ENCODE results near the gene RGS11.

Gene RGS11

DNA sequence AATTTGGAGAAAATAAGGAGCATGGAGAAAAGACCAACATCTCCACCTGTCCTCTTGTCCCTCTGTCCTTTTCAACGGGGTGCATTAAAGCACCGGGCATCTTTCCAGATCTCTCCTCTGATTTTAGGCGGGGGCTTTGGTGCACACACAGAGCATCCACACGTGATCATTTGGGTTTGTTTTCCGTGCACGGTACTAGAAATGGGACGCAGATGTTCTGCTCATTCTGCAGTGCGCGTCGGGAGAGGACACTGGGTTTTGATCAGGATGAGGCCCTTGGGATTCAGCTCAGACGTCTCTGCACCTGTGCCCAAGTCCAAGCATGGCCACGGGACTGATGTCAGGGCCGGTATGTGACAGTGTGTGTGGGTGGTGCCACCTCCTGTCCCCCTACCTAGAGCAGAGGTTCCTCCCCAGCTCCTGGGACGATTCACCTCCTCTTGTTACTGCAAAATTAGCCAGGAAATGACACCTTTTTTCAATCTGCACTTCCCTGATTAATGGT, 39.1 kb upstream of the RGS11 start:
- no peak overlapping the region for H3K4me3 ChIP-seq (ENCODE audit: severe bottlenecking)
- H3K4me1 ChIP-seq (ENCODE audit: insufficient read depth, poor library complexity, severe bottlenecking), result no peaks in the 10 kb centered on the region
- no peaks in the 10 kb centered on the region for H3K27me3 ChIP-seq (ENCODE audit: insufficient read depth, poor library complexity, severe bottlenecking)
- no peak overlapping the region for H3K27ac ChIP-seq (ENCODE audit: poor library complexity, severe bottlenecking)
- H3K36me3 ChIP-seq (ENCODE audit: low read depth), result peaks cover 32% of the 10 kb centered on the region
- no peaks in the 10 kb centered on the region for H3K9me3 ChIP-seq (ENCODE audit: severe bottlenecking)
- ATAC-seq (ENCODE audit: low read depth) (no peak), DNase-seq (ENCODE audit: low spot score) (no peak)
- TF ChIP-seq, protein P1, sequence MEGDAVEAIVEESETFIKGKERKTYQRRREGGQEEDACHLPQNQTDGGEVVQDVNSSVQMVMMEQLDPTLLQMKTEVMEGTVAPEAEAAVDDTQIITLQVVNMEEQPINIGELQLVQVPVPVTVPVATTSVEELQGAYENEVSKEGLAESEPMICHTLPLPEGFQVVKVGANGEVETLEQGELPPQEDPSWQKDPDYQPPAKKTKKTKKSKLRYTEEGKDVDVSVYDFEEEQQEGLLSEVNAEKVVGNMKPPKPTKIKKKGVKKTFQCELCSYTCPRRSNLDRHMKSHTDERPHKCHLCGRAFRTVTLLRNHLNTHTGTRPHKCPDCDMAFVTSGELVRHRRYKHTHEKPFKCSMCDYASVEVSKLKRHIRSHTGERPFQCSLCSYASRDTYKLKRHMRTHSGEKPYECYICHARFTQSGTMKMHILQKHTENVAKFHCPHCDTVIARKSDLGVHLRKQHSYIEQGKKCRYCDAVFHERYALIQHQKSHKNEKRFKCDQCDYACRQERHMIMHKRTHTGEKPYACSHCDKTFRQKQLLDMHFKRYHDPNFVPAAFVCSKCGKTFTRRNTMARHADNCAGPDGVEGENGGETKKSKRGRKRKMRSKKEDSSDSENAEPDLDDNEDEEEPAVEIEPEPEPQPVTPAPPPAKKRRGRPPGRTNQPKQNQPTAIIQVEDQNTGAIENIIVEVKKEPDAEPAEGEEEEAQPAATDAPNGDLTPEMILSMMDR (IDR thresholded peaks at IDR 0.05; ENCODE audit: poor library complexity, severe bottlenecking), result no peak

DNA sequence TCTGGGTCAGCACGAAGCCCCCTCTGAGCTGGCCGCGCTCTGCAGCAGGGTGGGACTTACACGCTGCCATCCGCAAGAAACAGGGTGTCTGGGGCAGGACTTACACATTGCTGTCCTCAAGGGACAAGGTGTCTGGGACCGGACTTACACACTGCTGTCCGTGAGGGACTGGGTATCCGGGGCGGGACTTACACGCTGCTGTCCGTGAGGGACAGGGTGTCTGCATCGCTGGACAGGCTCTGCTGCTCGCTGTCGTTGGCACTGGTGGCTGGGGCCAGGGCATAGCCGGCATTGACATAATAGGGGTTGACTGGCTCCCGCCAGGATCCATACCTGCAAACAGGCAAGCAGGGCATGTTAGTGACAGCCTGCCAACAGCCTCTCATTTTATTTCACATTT, 38.6 kb upstream of the RGS11 start:
- no peak for ATAC-seq (ENCODE audit: low read depth)
- TF ChIP-seq, protein P1 (IDR thresholded peaks at IDR 0.05; ENCODE audit: poor library complexity, severe bottlenecking), result no peak
- H3K9me3 ChIP-seq (ENCODE audit: severe bottlenecking), result no peaks in the 10 kb centered on the region
- H3K27me3 ChIP-seq (ENCODE audit: insufficient read depth, poor library complexity, severe bottlenecking), result no peaks in the 10 kb centered on the region
- no peaks in the 10 kb centered on the region for H3K4me1 ChIP-seq (ENCODE audit: insufficient read depth, poor library complexity, severe bottlenecking)
- peaks cover 34% of the 10 kb centered on the region for H3K36me3 ChIP-seq (ENCODE audit: low read depth)
- H3K27ac ChIP-seq (ENCODE audit: poor library complexity, severe bottlenecking), result no peak overlapping the region
- H3K4me3 ChIP-seq (ENCODE audit: severe bottlenecking), result no peak overlapping the region
- no peak for DNase-seq (ENCODE audit: low spot score)

DNA sequence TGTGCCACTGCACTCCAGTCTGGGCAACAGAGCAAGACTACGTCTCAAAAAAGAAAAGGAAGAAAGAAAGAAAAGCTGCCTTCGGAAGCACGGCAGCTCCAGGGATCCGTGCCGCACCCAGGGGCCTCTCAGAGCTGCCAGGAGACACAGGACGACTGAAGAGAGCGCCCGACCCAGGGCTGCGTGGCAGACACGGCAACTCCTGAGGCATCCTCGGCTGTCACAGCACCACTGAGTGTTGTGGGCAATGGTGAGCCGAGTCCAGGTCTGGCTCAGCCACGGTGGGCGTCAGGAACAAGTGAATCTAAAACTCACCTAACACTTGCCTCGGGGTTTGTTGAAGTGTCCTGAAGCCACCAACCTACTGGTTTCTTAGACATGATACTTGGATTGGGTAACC, 36.0 kb upstream of the RGS11 start:
- no peak overlapping the region for H3K27ac ChIP-seq (ENCODE audit: poor library complexity, severe bottlenecking)
- no peaks in the 10 kb centered on the region for H3K9me3 ChIP-seq (ENCODE audit: severe bottlenecking)
- peaks cover 40% of the 10 kb centered on the region for H3K36me3 ChIP-seq (ENCODE audit: low read depth)
- H3K4me3 ChIP-seq (ENCODE audit: severe bottlenecking), result no peak overlapping the region
- no peak for DNase-seq (ENCODE audit: low spot score)
- TF ChIP-seq, protein P1 (IDR thresholded peaks at IDR 0.05; ENCODE audit: poor library complexity, severe bottlenecking), result no peak
- no peak for ATAC-seq (ENCODE audit: low read depth)
- H3K27me3 ChIP-seq (ENCODE audit: insufficient read depth, poor library complexity, severe bottlenecking), result no peaks in the 10 kb centered on the region
- H3K4me1 ChIP-seq (ENCODE audit: insufficient read depth, poor library complexity, severe bottlenecking), result no peaks in the 10 kb centered on the region

DNA sequence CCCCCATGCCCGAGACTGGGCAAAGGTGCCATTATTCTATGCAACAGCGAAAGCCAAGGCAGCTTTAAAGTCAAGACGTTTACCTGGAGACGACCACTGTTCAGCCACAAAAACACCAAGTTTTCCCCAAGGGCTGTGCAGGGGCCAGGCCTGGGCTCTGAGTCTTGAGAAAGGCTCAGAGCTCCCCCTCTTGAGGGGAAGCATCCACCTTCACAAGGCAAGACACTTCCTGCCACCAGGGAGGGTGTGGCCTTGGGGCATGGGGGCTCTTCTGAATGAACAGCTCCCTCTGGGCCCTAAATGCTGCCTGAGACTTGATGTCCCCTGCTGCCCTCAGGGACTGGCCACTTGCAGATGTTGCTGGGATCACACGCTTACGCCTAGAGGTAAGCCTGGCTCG, 33.7 kb upstream of the RGS11 start:
- H3K4me3 ChIP-seq (ENCODE audit: severe bottlenecking), result no peak overlapping the region
- H3K9me3 ChIP-seq (ENCODE audit: severe bottlenecking), result no peaks in the 10 kb centered on the region
- TF ChIP-seq, protein P1 (IDR thresholded peaks at IDR 0.05; ENCODE audit: poor library complexity, severe bottlenecking), result no peak
- no peaks in the 10 kb centered on the region for H3K4me1 ChIP-seq (ENCODE audit: insufficient read depth, poor library complexity, severe bottlenecking)
- ATAC-seq (ENCODE audit: low read depth) (no peak), DNase-seq (ENCODE audit: low spot score) (no peak)
- H3K27ac ChIP-seq (ENCODE audit: poor library complexity, severe bottlenecking), result no peak overlapping the region
- peaks cover 42% of the 10 kb centered on the region for H3K36me3 ChIP-seq (ENCODE audit: low read depth)
- H3K27me3 ChIP-seq (ENCODE audit: insufficient read depth, poor library complexity, severe bottlenecking), result no peaks in the 10 kb centered on the region

DNA sequence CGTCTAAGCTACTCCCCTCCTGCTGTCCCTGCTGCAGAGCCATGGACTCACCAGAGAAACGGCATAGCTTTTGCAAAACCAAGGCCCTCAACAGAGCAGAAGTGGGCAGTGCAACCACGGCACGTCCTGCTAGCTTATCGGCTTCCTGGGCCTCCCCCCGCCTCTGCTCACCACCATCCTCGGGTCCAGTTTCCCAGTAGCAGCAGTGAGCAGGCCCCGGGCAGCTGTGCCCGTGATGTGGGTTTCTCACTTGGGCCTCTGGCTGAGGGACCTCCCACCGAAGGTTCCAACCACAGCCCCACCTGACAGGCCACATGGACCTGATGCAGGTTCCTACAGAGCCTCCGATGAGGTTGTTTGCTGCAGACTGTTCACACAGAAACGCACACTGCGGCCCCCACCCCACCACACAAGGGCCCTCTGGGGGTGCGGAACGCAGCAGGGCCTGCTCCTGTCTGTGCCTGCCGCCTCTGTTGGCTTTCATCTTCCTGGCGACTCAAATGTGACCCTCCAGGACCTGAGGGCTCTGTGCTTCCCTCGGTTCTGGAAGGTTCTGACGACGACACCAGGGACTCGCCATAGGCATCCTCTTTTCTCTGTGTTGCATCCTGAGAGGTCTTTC, 32.1 kb upstream of the RGS11 start:
- Histone ChIP-seq H3K4me1 (ENCODE audit: insufficient read depth, poor library complexity, severe bottlenecking) (no peaks in the 10 kb centered on the region), H3K36me3 (ENCODE audit: low read depth) (peaks cover 47% of the 10 kb centered on the region), H3K4me3 (ENCODE audit: severe bottlenecking) (no peak overlapping the region), H3K9me3 (ENCODE audit: severe bottlenecking) (no peaks in the 10 kb centered on the region), H3K27me3 (ENCODE audit: insufficient read depth, poor library complexity, severe bottlenecking) (no peaks in the 10 kb centered on the region), H3K27ac (ENCODE audit: poor library complexity, severe bottlenecking) (no peak overlapping the region)
- DNase-seq (ENCODE audit: low spot score) (no peak), ATAC-seq (ENCODE audit: low read depth) (no peak)
- TF ChIP-seq, protein P1 (IDR thresholded peaks at IDR 0.05; ENCODE audit: poor library complexity, severe bottlenecking), result no peak

Measured in RWPE2 (cell line).